ENCODE results near the gene PSTPIP1. TPM values are rescaled to one million over a fixed set of nuclear protein-coding genes. Genes with fewer than 3 reads are reported as not detected.
A peak's percentile ranks its signal among the peaks of the same experiment; 100 is the strongest.

PSTPIP1 gene
- total RNA-seq, 4 donors from 2014 or later = 0.57 to 9.9 (median 5.3) TPM

DNA sequence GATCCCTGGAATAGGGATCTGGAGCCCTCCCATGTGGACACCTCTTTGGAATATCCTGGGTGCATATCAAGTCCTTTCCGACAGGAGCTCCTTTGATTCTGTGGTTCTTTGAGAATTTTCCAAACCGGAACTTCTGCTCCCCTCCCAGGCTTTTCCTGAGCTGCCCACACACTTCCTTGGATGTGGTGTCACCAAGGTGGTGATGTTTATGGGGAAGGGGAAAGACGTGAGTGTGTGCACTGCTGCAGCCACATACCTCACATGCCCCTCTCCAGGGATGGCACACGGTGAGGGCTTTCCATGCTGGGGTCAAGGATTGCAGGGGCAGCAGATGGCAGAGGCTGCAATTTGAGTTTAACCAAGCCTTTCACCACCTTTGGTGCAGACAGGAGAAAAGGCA lies 27.9 kb upstream of the PSTPIP1 start:
- DNase-seq = no peak
- Histone ChIP-seq H3K9me3 (no peaks in the 10 kb centered on the region), H3K4me3 (no peak overlapping the region), H3K27me3 (no peaks in the 10 kb centered on the region), H3K36me3 (no peaks in the 10 kb centered on the region), H3K27ac (no peak overlapping the region), H3K4me1 (peaks cover 0 to 20% (median 0%) of the 10 kb centered on the region in 3 donors)
- TF ChIP-seq POLR2A (IDR thresholded peaks at IDR 0.05) = no peak
- TF ChIP-seq, protein P1, sequence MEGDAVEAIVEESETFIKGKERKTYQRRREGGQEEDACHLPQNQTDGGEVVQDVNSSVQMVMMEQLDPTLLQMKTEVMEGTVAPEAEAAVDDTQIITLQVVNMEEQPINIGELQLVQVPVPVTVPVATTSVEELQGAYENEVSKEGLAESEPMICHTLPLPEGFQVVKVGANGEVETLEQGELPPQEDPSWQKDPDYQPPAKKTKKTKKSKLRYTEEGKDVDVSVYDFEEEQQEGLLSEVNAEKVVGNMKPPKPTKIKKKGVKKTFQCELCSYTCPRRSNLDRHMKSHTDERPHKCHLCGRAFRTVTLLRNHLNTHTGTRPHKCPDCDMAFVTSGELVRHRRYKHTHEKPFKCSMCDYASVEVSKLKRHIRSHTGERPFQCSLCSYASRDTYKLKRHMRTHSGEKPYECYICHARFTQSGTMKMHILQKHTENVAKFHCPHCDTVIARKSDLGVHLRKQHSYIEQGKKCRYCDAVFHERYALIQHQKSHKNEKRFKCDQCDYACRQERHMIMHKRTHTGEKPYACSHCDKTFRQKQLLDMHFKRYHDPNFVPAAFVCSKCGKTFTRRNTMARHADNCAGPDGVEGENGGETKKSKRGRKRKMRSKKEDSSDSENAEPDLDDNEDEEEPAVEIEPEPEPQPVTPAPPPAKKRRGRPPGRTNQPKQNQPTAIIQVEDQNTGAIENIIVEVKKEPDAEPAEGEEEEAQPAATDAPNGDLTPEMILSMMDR (IDR thresholded peaks at IDR 0.05) = no peak
- 22 to 26% methylated on average over 2 to 3 of the region's 4 CpGs for WGBS, 2 donors
- intact Hi-C loops (cut with DNase I) = no loop called here

DNA sequence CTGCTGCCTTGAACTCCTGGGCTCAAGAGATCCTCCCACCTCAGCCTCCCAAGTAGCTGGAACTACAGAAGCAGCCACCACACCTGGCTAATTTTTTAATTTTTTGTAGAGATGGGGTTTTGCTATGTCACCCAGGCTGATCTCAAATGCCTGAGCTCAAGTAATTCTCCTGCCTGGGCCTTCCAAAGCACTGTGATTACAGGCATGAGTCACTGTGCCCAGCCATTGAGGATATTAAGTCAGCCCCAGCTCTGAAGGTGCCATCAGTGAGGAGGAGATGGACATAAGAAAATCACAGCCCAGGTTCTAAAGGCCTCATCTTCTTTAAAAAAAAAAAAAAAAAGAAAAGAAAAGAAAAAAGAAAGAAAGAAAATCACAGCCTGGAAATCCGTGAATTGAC lies 26.6 kb upstream of the PSTPIP1 start:
- H3K27me3 ChIP-seq = no peaks in the 10 kb centered on the region
- no peak overlapping the region for H3K4me3 ChIP-seq
- H3K4me1 ChIP-seq = peaks cover 0 to 25% (median 3%) of the 10 kb centered on the region in 3 donors
- no peak for DNase-seq
- TF ChIP-seq POLR2A (IDR thresholded peaks at IDR 0.05) = no peak
- TF ChIP-seq, protein P1 (IDR thresholded peaks at IDR 0.05) = no peak
- 78 to 94% methylated on average over 1 of the region's 1 CpG for WGBS, 2 donors
- no peaks in the 10 kb centered on the region for H3K36me3 ChIP-seq
- H3K27ac ChIP-seq = no peak overlapping the region
- intact Hi-C loops (cut with DNase I) = no loop called here
- no peaks in the 10 kb centered on the region for H3K9me3 ChIP-seq

DNA sequence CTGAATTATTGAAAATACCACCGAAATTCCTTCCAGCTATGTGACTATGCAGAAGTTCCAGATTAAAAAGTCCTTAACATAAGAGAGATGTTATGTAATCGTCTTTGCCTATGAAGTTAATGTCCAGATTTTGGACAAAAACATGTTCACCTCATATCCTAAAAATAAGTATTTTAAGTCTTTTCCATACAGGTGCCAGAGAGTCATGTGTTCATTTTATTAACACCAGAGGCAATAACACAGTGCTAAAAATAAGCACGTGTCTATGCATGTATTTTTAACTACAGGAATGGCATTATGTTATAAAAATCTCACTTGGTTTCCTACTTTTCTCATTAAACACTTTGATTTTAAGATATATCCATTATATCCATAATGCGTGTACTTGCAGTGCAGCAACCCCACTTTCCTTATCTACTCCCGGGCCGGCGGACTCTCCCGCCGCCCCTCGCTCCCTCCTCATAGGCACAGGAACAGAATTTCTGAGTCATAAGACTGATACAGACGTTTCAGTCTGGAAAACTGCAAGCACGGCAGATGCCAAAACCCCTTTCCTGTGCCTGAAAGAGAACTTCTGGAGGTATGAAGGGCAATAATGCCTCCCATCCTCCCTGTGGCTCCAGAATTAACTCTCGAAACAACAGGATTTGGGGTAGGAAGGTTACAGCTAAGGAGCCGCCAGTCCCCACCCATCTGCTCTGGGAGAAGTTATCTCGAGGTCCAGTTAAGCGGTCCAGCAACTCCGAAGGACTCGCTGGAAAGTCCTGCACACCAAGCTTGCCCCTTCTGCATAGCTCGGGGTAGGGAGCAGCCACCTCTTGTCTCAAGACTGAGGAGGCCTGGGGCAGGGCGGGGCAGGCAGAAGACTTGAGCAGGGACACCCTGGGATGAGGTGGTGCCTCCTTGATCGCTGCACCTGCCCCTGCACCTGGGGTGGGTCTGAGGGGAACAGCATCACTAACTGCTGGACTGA lies 22.3 kb upstream of the PSTPIP1 start:
- DNase-seq = no peak
- TF ChIP-seq POLR2A (IDR thresholded peaks at IDR 0.05) = no peak
- TF ChIP-seq, protein P1 (IDR thresholded peaks at IDR 0.05) = no peak
- Histone ChIP-seq H3K27me3 (no peaks in the 10 kb centered on the region), H3K36me3 (no peaks in the 10 kb centered on the region), H3K9me3 (no peaks in the 10 kb centered on the region), H3K27ac (no peak overlapping the region), H3K4me1 (peaks cover 0 to 7% (median 4%) of the 10 kb centered on the region in 3 donors), H3K4me3 (no peak overlapping the region)
- WGBS, 2 donors = 40 to 58% methylated on average over 11 to 13 of the region's 21 CpGs
- intact Hi-C loops (cut with DNase I) = no loop called here

DNA sequence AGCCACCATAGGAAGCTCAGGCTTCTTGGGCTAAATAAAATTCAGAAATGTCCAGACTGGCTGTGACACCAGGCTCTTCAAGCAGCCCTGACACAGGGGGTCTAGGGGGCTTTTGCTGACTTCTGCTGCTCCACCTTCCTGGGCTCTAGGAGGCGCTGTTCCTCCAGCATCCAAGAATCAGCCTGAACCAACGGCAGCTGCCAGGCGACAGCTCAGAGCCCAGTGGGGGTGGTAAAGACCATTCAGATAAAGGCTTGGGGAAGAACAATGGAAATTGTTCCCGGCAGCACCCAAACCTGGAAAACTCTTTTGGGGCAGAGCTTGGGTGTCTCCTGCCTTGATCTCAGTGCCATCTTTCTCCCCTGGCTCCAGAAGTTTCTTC lies 21.6 kb upstream of the PSTPIP1 start:
- no peaks in the 10 kb centered on the region for H3K9me3 ChIP-seq
- no peaks in the 10 kb centered on the region for H3K27me3 ChIP-seq
- H3K4me3 ChIP-seq = no peak overlapping the region
- TF ChIP-seq, protein P1 (IDR thresholded peaks at IDR 0.05) = peak in 3 of 6 experiments; percentile 29 to 41 (median 36)
- no peak for TF ChIP-seq POLR2A (IDR thresholded peaks at IDR 0.05)
- H3K27ac ChIP-seq = no peak overlapping the region
- WGBS, 2 donors = 33% methylated on average over 4 of the region's 4 CpGs; no CpG with 5 or more reads in 1 of the 2 donors
- peaks cover 0 to 6% (median 4%) of the 10 kb centered on the region in 3 donors for H3K4me1 ChIP-seq
- DNase-seq = no peak
- intact Hi-C loops (cut with DNase I) = no loop called here
- H3K36me3 ChIP-seq = no peaks in the 10 kb centered on the region

DNA sequence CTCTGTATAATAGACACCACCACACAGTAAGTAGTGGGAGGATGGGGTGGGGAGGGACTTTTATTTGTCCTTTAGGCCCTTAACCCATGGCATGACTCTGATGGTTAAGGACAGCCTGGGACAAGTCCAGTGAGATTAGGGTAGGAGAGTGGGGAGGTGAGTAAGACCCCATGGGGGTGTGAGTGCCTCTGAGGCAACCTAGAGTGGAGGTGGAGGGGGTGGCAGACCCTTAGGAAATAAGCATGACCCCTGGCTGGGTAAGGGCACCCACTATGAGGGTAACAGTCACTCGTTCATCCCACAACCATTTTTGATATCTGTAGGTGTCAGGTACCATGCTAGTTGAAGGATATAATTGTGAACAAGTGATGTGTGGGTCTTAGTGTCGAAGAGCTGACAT lies 21.0 kb upstream of the PSTPIP1 start:
- H3K27ac ChIP-seq = no peak overlapping the region
- no peak for DNase-seq
- H3K36me3 ChIP-seq = no peaks in the 10 kb centered on the region
- TF ChIP-seq, protein P1 (IDR thresholded peaks at IDR 0.05) = no peak
- TF ChIP-seq POLR2A (IDR thresholded peaks at IDR 0.05) = no peak
- intact Hi-C loops (cut with DNase I) = no loop called here
- no peaks in the 10 kb centered on the region for H3K9me3 ChIP-seq
- peaks cover 0 to 2% (median 0%) of the 10 kb centered on the region in 4 donors for H3K27me3 ChIP-seq
- H3K4me1 ChIP-seq = peaks cover 0 to 6% (median 4%) of the 10 kb centered on the region in 3 donors
- WGBS, 2 donors = 86% methylated on average over 2 of the region's 2 CpGs
- no peak overlapping the region for H3K4me3 ChIP-seq

All from esophagus squamous epithelium (tissue), 5 donors.